GM23338 (cell line): ENCODE data around the gene NTM.

Experiments used
- CREB1 ChIP-seq: fragments of 250-450 bp; sonication (Bioruptor Pico); IDR thresholded peaks from 2 replicates; pipeline ENCODE4 v1.5.0; 2020; ENCODE audit warnings: low read depth, mild to moderate bottlenecking, moderate library complexity
- EZH2 ChIP-seq: fragments of 200-600 bp; sonication (generic); IDR thresholded peaks from one replicate; pipeline ENCODE4 v1.8.0; 2017; ENCODE audit warnings: antibody characterized with exemption, mild to moderate bottlenecking, low read depth; ENCODE audit not compliant: unreplicated experiment
- EZH2phosphoT487 ChIP-seq: fragments of 200-600 bp; sonication (generic); IDR thresholded peaks from one replicate; pipeline ENCODE4 v1.8.1; 2018; ENCODE audit warnings: antibody characterized with exemption; ENCODE audit not compliant: unreplicated experiment
- JUNB ChIP-seq: IDR thresholded peaks from one replicate; pipeline ENCODE4 v1.6.1; 2016; ENCODE audit warnings: antibody characterized with exemption; ENCODE audit not compliant: unreplicated experiment
- NANOG ChIP-seq: IDR thresholded peaks from 2 replicates; pipeline ENCODE4 v1.6.1; 2016; ENCODE audit warnings: antibody characterized with exemption, borderline replicate concordance
- POLR2AphosphoS5 ChIP-seq: IDR thresholded peaks from 2 replicates; pipeline ENCODE4 v1.6.1; 2016; ENCODE audit warnings: antibody characterized with exemption, low read depth
- REST ChIP-seq: IDR thresholded peaks from one replicate; pipeline ENCODE4 v1.6.1; 2018; ENCODE audit warnings: antibody characterized with exemption; ENCODE audit not compliant: unreplicated experiment
- STAT1 ChIP-seq: IDR thresholded peaks from one replicate; pipeline ENCODE4 v1.6.1; 2016; ENCODE audit warnings: antibody characterized with exemption; ENCODE audit not compliant: unreplicated experiment
- TF ChIP-seq, protein P1 (sequence below), 2 experiments: fragments of 200-600 bp in 1 of 2; sonication (generic) in 1 of 2; conservative IDR thresholded peaks; 2 replicates each; pipeline versions ENCODE4 v1.5.1 to v1.6.1; 2016 to 2017; ENCODE audit warnings: antibody characterized with exemption in 2 of 2, low read depth in 2 of 2, mild to moderate bottlenecking in 2 of 2, moderate library complexity in 1 of 2
- TF ChIP-seq, protein P2 (sequence below): IDR thresholded peaks from 2 replicates; pipeline ENCODE4 v1.6.1; 2016; ENCODE audit warnings: antibody characterized with exemption

- TF ChIP-seq, protein P1, sequence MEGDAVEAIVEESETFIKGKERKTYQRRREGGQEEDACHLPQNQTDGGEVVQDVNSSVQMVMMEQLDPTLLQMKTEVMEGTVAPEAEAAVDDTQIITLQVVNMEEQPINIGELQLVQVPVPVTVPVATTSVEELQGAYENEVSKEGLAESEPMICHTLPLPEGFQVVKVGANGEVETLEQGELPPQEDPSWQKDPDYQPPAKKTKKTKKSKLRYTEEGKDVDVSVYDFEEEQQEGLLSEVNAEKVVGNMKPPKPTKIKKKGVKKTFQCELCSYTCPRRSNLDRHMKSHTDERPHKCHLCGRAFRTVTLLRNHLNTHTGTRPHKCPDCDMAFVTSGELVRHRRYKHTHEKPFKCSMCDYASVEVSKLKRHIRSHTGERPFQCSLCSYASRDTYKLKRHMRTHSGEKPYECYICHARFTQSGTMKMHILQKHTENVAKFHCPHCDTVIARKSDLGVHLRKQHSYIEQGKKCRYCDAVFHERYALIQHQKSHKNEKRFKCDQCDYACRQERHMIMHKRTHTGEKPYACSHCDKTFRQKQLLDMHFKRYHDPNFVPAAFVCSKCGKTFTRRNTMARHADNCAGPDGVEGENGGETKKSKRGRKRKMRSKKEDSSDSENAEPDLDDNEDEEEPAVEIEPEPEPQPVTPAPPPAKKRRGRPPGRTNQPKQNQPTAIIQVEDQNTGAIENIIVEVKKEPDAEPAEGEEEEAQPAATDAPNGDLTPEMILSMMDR (conservative IDR thresholded peaks at IDR 0.05; ENCODE audit: low read depth in 2 of 2): no peak
- no peak for TF ChIP-seq POLR2AphosphoS5
- no peak for TF ChIP-seq EZH2
- TF ChIP-seq NANOG: no peak
- TF ChIP-seq, protein P2, sequence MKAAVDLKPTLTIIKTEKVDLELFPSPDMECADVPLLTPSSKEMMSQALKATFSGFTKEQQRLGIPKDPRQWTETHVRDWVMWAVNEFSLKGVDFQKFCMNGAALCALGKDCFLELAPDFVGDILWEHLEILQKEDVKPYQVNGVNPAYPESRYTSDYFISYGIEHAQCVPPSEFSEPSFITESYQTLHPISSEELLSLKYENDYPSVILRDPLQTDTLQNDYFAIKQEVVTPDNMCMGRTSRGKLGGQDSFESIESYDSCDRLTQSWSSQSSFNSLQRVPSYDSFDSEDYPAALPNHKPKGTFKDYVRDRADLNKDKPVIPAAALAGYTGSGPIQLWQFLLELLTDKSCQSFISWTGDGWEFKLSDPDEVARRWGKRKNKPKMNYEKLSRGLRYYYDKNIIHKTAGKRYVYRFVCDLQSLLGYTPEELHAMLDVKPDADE: no peak
- no peak for TF ChIP-seq EZH2phosphoT487
- TF ChIP-seq CREB1: no peak
- TF ChIP-seq JUNB: no peak
- no peak for TF ChIP-seq REST
- no peak for TF ChIP-seq STAT1
Observed at GRCh38 chr11:131810541-131810940, 440.1 kb downstream of the NTM start.
